Astrocyte of the cerebellum (primary cell): ENCODE results near the gene VAT1L.

Experiments used
- DNase-seq: peaks from one replicate; pipeline ENCODE4 v3.0.0-alpha.2; 2011; ENCODE audit warnings: low read depth
- H3K4me3 ChIP-seq: 2 replicates; pipeline ENCODE4 v1.5.1; 2011; ENCODE audit warnings: mild to moderate bottlenecking, low read depth, low read length, moderate library complexity
- CTCF ChIP-seq: IDR thresholded peaks from 2 replicates; pipeline ENCODE4 v1.5.1; 2012; ENCODE audit warnings: low read length, low read depth, moderate library complexity, mild to moderate bottlenecking; ENCODE audit errors: missing control alignments
- in situ Hi-C: cut with HindIII; loops from 2 replicates; pipeline ENCODE4 v1.10.0; 2017; ENCODE audit warnings: low sequenced_read_pairs

VAT1L gene

DNA sequence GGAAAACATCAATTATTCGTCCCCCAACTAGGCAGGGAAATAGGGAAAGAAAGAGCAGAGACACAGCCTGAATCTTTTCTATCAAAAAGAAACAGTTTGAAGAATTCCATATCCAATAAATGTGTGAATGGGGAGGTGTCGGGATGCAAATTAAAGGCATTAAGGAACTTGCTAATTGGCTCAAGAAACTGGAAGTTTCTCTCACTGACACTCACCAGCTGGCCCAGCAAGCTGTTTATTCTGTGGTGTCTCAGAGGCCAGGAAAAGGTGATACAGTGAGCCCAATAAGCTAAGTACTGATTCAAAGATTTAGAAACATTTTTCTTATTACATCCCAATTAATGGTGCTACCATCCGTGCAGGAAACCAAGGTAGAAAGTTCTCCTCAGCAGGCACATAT is 129.6 kb downstream of the VAT1L start:
- TF ChIP-seq CTCF, result no peak
- no peak for DNase-seq
- H3K4me3 ChIP-seq, result no peak overlapping the region
- in situ Hi-C loops, result no loop called here

DNA sequence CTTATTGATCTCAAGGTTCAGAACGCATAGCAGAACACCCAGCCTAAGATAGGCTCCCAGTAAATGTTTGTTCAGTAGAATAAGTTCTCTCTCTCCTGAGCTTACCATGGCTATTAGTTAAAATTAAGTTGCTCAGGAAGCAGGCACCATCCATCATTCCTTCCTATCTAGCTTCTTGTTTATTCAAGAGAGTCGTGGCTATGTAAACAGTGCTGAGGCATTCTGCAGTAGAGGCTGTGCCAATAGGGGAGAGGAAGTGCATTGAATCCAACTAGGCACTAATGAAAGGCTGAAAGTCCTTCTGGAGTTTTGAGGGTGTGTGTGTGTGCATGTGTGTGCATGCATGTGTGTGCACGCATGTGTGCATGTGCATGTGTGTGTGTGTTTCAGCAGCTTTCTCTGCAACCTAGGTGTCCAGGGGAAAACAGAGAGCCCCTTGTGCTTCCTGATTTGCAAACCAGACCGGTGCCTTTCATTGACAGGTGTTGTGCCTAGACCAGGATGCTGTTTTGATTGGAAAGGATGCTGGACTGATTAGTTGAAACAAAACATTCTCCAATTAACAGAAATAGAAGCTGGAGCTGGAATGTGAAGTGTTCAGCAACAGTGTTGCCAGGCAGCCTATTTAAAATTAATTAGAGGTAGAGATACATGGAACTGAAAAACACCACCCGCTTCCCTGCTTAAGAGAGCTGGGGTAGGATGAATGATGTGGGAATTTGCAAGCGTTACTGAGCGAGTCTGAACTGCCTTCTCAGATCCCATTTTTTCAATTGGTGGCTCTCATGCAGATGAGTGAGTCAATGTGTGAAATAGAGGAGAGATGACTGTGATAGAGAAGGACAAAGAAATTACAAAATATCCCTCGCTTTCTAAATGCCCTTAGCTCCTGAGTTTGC is 130.7 kb downstream of the VAT1L start:
- no peak for TF ChIP-seq CTCF
- in situ Hi-C loops, result no loop called here
- no peak overlapping the region for H3K4me3 ChIP-seq
- peak; percentile 15 for DNase-seq

- in situ Hi-C loops, result no loop called here
- DNase-seq, result no peak
- no peak for TF ChIP-seq CTCF
- H3K4me3 ChIP-seq, result no peak overlapping the region
Observed at GRCh38 chr16:77919761-77920415, 131.5 kb downstream of the VAT1L start.

DNA sequence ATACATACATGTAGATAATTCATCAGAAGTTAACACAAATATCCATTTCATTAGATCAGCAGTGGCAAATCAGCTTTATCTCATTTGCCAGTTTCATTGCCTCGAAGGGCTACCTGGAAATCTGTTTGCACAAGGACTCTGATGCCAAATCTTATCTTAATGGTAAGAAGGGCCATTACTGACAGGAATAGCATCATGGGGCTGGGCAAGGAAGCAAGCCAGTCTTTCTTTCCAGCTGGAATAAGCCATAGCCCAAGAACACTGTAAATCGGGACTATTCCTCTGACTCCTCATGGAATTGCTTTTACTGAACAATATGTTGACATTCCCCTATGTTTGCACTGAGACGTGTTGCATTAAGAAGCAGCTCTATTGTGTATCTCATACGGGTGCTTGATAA is 132.6 kb downstream of the VAT1L start:
- no peak for TF ChIP-seq CTCF
- DNase-seq, result no peak
- in situ Hi-C loops, result no loop called here
- no peak overlapping the region for H3K4me3 ChIP-seq

DNA sequence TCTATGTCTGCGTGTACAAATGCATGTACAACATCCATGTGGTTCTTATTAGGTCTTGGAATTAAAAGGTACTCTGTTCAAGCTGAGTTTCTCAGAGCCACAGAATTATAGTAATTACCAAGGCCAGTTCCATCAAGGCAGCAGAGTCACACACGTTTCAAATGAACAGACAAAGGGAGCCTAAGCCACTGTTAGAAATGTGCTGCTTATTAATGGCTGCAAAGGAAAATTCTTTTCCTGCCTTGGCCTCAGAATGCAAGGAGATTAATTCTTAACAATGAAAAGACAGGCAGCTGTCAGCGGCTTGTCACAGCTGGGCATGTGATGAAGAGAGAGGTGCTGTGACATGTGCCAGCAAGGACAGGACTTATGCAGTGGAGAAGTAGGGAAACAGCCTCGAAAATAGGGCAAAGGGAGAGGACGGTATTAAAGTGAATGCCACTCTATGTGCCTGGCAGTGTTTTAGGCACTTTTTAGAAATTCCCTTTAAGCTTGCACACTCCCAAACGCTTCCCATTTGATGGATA is 133.9 kb downstream of the VAT1L start:
- H3K4me3 ChIP-seq, result no peak overlapping the region
- in situ Hi-C loops, result no loop called here
- TF ChIP-seq CTCF, result no peak
- no peak for DNase-seq

- H3K4me3 ChIP-seq, result no peak overlapping the region
- no peak for TF ChIP-seq CTCF
- in situ Hi-C loops, result no loop called here
- no peak for DNase-seq
Observed at GRCh38 chr16:77925531-77925930, 137.2 kb downstream of the VAT1L start.
